Inflammatory macrophage (primary cell): ENCODE results near the gene NUP98.
"Not testable (repeated sequence)": the region's sequence is repeated elsewhere in the genome, so short reads cannot be mapped to it uniquely, and the experiment has no call there.

ENCODE experiments used
- DNase-seq, 2 donors: peaks; one replicate each; pipeline ENCODE4 v3.0.0-alpha.2; 2020 to 2022

The NUP98 gene

GRCh38 chr11:3667149-3668035 lies 130.0 kb downstream of the NUP98 start:
- DNase-seq = no peak

- no peak for DNase-seq
Observed at GRCh38 chr11:3666023-3666530, 131.3 kb downstream of the NUP98 start.

DNA sequence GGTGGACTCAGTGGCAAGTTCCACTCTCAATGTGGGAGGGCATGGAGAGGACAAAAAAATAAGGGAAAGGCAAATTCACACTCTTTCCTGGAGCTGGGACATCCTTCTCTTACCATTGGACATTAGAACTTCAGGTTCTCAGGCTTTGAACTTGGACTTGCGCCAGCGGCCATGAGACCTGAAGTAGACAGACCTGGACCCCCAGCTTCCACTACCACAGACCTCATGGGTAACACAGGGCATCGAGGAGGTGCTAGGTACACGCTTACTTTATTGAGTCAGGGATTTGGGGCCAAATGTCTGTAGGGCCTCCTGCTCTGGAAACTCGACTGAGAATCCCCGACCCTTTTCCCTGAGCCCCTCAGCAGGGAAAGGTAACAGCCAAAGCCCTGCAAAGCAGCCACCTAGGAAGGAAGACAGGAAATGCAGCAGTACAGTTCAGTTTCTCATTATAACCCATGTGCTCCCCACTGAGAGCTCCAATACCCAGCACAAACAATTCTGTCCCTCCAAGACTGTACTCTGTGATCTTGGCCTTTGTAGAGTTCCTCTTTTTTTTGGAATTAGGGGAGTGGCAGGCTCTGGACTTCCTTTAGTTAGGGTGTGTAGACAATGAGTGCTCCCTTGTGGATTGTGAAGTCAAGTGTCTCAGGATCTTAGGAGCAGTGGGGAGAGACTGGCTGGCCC lies 131.9 kb downstream of the NUP98 start:
- peak; percentile 39 to 46 for DNase-seq

DNA sequence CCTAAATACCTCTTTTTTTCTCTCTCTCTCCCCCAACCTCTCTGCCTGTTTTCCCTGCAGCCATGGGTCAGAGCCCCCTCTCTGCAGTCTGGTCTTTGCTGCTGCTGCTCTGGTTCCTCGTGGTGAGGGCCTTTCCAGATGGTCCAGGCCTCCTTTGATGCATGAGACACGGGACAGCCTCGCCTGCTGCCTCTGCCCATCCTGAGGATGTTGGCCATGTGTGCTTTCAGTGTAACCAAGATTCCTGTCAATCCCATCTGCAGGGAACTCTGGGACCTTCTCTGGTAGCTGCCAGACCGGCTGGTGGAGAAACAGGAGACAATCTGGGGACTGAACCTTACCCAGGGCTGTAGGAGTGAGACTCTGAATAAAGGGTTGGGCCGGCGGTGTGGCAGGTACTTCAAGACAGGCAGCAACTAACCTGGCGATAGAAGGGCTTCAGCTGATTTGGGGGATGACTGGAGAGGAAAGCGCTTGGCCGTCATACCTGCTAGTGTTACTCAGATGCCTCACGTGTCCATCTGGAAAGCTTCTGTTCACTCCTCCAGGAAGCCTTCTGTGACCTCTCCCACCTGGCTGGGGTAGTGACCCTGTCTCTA lies 133.2 kb downstream of the NUP98 start:
- DNase-seq = no peak

DNA sequence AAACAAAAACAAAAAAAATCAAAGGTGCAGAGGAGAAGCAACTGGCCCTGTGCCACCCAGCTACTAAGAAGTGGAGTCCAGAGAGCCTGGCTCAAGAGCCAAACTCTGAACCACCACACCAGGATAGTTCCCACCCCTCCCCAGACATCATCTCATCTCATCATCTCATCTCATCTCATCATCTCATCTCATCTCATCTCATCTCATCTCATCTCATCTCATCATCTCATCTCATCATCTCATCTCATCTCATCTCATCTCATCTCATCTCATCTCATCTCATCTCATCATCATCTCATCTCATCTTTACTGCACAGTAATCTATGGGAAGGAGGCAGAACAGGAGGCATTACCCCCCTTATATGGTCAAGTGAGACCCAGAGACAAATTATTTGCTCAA lies 134.5 kb downstream of the NUP98 start:
- no peak for DNase-seq

DNA sequence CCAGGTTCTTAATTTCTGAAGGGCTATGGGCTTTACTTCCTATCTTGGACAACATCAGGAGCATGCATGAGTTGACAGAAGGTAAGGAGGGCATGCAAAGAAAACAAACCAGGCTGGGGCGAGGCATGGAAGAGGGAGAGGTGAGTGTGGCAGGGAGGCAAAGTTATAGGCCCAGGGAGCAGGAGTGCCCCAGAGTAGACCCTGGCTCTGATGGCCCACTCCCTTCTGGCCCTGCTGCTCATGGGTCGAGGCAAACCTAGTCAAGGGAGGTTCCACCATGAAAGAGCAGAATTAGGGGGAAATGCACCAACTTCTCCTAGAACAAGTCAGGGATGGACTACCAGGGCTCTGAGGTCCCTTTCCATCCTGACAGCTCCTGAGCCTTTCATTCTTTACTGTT lies 136.4 kb downstream of the NUP98 start:
- DNase-seq = no peak

GRCh38 chr11:3659595-3660515 lies 137.5 kb downstream of the NUP98 start:
- no peak for DNase-seq

DNA sequence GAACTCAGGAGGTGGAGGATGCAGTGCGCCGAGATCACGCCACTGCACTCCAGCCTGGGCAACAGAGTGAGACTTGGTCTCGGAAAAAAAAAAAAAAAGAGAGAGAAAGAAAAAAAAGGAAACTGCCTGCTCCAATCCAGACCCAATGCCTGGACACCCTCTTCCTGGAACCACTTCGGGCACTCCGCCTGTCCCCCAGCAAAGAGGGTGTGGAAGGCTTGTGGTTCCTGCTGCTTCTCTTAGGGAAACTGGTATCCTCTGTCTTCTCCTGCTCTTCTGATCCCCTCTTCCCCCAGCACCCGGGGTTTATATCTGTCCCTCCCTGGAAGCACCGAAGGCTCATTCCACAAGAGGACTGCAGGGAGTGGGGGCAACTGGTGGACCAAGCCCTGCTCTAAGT lies 139.1 kb downstream of the NUP98 start:
- no peak for DNase-seq

GRCh38 chr11:3657331-3657730 lies 140.0 kb downstream of the NUP98 start:
- not testable (repeated sequence) for DNase-seq

- DNase-seq = no peak
Observed at GRCh38 chr11:3655547-3655946, 141.8 kb downstream of the NUP98 start.

GRCh38 chr11:3652514-3652913 lies 144.8 kb downstream of the NUP98 start:
- DNase-seq = not testable (repeated sequence)

DNA sequence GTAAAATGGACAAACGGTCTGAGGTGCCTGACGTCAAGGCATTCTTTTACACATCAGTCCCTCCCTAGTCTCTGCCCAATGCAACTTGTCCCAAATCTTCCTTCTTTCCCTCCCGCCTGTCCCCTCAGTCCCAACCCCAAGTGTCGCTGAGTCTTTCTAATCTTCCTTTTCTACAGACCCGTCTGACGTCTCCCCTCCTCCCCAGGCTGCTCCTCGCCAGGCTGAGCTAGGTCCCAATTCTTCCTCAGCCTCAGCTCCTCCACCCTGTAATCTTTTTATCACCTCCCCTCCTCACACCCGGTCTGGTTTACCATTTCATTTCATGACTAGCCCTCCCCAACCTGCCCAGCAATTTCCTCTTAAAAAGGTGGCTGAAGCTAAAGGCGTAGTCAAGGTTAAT lies 148.0 kb downstream of the NUP98 start:
- DNase-seq = not testable (repeated sequence)

DNA sequence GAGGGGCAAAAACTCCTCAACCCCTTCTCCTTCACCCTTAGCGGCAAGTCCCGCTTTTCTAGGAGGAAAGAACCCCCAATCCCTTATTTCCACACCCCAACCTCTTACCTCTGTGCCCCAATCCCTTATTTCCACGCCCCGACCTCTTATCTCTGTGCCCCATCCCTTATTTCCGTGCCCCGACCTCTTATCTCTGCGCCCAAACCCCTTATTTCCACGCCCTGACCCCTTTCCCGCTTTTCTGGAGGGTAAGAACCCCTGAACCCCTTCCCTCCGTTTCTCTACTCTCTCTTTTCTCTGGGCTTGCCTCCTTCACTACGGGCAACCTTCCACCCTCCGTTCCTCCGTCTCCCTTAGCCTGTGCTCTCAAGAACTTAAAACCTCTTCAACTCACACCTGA lies 148.5 kb downstream of the NUP98 start:
- not testable (repeated sequence) for DNase-seq

- no peak for DNase-seq
Observed at GRCh38 chr11:3645552-3645951, 151.8 kb downstream of the NUP98 start.

DNA sequence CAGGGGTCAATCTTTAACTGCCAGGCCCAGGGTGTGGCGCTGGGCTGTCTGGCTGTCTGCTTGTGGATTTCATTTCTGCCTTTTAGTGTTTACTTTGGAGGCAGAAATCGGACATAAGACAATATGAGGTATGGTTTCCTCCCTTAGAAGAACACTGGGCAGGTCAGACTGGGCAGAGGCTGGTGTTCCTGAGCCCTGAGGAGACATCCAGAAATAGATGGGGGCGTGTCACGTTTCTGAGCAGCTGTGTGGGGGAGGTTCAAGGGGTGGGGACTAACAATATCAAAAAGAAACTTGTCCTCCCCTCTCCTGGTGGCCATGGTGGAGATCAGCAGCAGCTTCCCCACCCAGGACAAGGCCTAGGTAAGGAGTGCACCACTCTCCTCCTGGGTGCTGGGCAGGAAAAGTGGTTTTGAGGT lies 152.5 kb downstream of the NUP98 start, which contains the start of gene ART1:
ART1 (plus strand) TSS at position 312 of the 419 bp plus-strand sequence. CDS start 14,086 bp downstream, outside the sequence.
- DNase-seq = no peak

- not testable (repeated sequence) for DNase-seq
Observed at GRCh38 chr11:3643102-3643546, 154.2 kb downstream of the NUP98 start.

DNA sequence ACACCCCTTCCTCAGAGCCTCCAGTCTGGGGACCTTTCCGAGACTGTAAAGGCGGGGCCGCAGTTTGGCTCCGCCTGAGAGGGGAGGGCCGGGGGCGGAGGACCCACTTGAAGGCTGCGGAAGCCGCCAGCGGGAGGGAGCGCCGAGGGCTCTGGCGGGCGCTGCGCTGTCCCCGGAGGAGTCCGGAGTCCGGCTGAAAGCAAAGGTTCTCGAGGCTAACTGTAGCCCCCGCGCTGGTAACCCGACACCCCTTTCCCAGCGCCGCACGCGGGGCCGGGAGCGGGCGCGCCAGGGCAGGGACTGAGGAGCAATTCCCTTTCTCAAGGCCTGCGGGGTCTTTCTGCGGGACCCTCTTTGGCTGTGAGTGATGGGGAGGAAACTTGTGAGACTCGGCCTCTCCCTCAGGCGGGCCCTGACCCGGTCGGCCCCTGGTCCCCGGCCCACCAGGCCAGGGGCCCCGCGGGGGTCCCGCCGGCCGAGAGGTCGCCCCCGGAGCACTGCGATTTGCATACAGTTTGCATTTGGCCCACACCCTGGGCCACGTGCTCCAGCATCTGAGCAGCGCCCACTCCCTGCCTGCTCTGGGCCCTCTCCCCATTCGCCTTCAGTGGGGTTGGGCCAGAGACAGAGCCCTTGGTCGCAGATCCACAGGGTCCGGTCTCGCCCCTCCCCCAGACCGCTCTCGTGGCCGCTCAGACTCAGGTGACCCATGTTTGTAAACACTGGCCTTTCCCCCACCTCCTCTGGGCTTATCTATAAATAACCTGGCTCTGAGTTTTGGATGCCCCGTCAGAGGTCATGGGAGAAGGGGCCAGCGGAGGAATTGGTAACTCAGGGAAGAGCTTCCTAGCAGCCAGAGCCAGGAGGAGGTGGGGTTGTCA lies 155.0 kb downstream of the NUP98 start:
- peak; percentile 39 to 50 for DNase-seq

GRCh38 chr11:3641701-3642070 lies 155.7 kb downstream of the NUP98 start, which contains the start of gene ART5:
TSS of gene ART5 (minus strand) at chr11:3641992. CDS start at chr11:3641862, 130 bp downstream.
- DNase-seq = no peak

GRCh38 chr11:3641191-3641590 lies 156.2 kb downstream of the NUP98 start:
- DNase-seq = no peak

DNA sequence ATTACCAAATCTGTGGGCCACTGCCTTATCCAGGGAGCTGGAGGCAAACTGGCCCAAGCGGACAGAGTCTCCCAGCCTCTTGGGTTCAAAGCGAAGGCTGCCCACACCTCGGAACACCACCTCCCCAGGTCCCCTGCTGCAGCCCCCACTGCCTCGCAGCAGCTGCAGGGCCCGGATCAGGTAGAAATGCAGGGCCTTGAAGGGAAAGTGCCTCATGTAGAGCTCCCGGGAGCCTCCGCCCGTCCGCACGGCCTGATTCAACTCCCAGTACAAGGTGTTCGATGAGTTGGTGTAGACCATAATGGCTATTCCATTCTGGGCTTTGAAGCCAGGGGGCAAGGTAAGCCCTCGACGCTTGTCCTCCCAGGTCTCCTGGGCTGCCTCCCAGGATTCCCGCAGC lies 157.5 kb downstream of the NUP98 start:
- DNase-seq = no peak

DNA sequence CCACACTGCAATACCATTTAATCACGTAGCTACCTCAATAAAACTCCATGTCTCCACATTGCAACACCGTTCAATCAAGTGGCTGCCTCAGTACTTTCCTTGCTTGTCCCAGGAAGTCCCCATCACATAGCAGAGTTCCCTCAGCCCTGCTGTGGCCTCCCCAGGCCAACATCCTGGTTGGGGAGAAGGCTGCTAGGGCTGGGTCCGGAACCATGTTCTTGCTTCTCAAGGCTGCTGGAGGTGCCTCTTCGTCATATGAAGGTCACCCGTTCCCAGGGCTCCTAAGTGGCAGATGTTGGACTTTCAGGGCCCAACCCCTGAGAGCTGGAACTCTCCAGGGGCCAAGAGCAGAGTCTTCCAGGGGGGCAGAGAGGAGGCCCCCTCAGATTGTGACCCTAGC lies 158.8 kb downstream of the NUP98 start:
- DNase-seq = no peak
